PC-3 (cell line): Measurements from ENCODE around the gene MED13L. TPM values are rescaled to one million over a fixed set of nuclear protein-coding genes. Genes with fewer than 3 reads are reported as not detected.

ENCODE experiments used
- ATAC-seq: fragments of 200-7000 bp; cut with Tn5 transposase; 2 replicates; pipeline ENCODE4 v1.9.1; 2020; ENCODE audit warnings: mild to moderate bottlenecking, moderate library complexity
- BruUV-seq: library from RNA; stranded (reverse); fragments of 400-500 nt; replicated peaks from 2 replicates; lab custom pipeline; 2021; lab: Mats Ljungman, UMichigan
- CTCF ChIA-PET: fragments of 300-600 bp; sonication (Branson Sonifier 250); formaldehyde crosslinking; loops from one replicate; lab custom pipeline; 2022; ENCODE audit warnings: antibody characterized with exemption; lab: Charles Lee
- POLR2A ChIA-PET: fragments of 300-600 bp; sonication (Branson Sonifier 250); formaldehyde crosslinking; loops from one replicate; lab custom pipeline; 2022; ENCODE audit warnings: antibody characterized with exemption; ENCODE audit not compliant: unreplicated experiment; lab: Charles Lee
- DNase-seq: peaks from one replicate; pipeline ENCODE4 v3.0.0-alpha.2; 2015
- H2AFZ ChIP-seq: fragments of 300-600 bp; sonication (generic); 2 replicates; pipeline ENCODE4 v1.6.0; 2016; ENCODE audit warnings: antibody characterized with exemption, low read length
- H3F3A ChIP-seq: fragments of 300-600 bp; sonication (generic); one replicate; pipeline ENCODE4 v1.6.0; 2017; ENCODE audit warnings: antibody characterized with exemption, low read length, control low read depth, mild to moderate bottlenecking; ENCODE audit not compliant: unreplicated experiment
- H3K27ac ChIP-seq: fragments of 300-600 bp; sonication (generic); 2 replicates; pipeline ENCODE4 v1.5.1; 2016; ENCODE audit warnings: mild to moderate bottlenecking, low read length
- H3K27me3 ChIP-seq: fragments of 300-600 bp; sonication (generic); 2 replicates; pipeline ENCODE4 v1.6.1; 2016; ENCODE audit warnings: low read length, mixed read lengths
- H3K36me3 ChIP-seq: fragments of 300-600 bp; sonication (generic); 2 replicates; pipeline ENCODE4 v1.6.1; 2016; ENCODE audit warnings: low read depth, mixed run types, low read length, mixed read lengths
- H3K4me1 ChIP-seq: fragments of 300-600 bp; sonication (generic); 2 replicates; pipeline ENCODE4 v1.5.1; 2016; ENCODE audit warnings: low read length; ENCODE audit not compliant: insufficient read depth
- H3K4me2 ChIP-seq: fragments of 300-600 bp; sonication (generic); 2 replicates; pipeline ENCODE4 v1.6.0; 2016; ENCODE audit warnings: low read length
- H3K4me3 ChIP-seq: fragments of 300-600 bp; sonication (generic); 2 replicates; pipeline ENCODE4 v1.5.1; 2016; ENCODE audit warnings: mild to moderate bottlenecking, low read length, mixed read lengths
- H3K79me2 ChIP-seq: fragments of 300-600 bp; sonication (generic); 2 replicates; pipeline ENCODE4 v1.6.1; 2017; ENCODE audit warnings: low read length, mixed read lengths
- H3K9ac ChIP-seq: fragments of 300-600 bp; sonication (generic); 2 replicates; pipeline ENCODE4 v1.6.0; 2016; ENCODE audit warnings: mild to moderate bottlenecking, low read length
- H3K9me2 ChIP-seq: fragments of 300-600 bp; sonication (generic); replicated peaks from 2 replicates; pipeline ENCODE4 v1.6.1; 2016; ENCODE audit warnings: mixed run types, low read length, mixed read lengths
- H3K9me3 ChIP-seq: fragments of 300-600 bp; sonication (generic); 2 replicates; pipeline ENCODE4 v1.6.1; 2016; ENCODE audit warnings: low read length, mixed read lengths
- H4K20me1 ChIP-seq: fragments of 300-600 bp; sonication (generic); 2 replicates; pipeline ENCODE4 v1.6.1; 2016; ENCODE audit warnings: low read length, mixed read lengths
- EZH2 ChIP-seq: fragments of 300-600 bp; sonication (generic); IDR thresholded peaks from one replicate; pipeline ENCODE4 v1.6.1; 2017; ENCODE audit warnings: antibody characterized with exemption, mild to moderate bottlenecking, low read length; ENCODE audit not compliant: unreplicated experiment
- EZH2phosphoT487 ChIP-seq: fragments of 300-600 bp; sonication (generic); IDR thresholded peaks from 2 replicates; pipeline ENCODE4 v1.6.1; 2018; ENCODE audit warnings: mild to moderate bottlenecking, antibody characterized with exemption, low read length, borderline replicate concordance
- intact Hi-C: fragments of 100-400 bp; cut with micrococcal nuclease; formaldehyde crosslinking; loops from 2 replicates; pipeline ENCODE4 v1.9.0; 2023
- total RNA-seq: library from RNA; depleted of rRNA; stranded (reverse); fragments of >200 nt; gene quantifications from 2 replicates; pipeline ENCODE4 v1.2.3, GENCODE V29; 2014
- TF ChIP-seq, protein P1 (sequence below): fragments of 300-600 bp; sonication (generic); conservative IDR thresholded peaks from 2 replicates; pipeline ENCODE4 v1.5.1; 2017; ENCODE audit warnings: antibody characterized with exemption, low read depth, mild to moderate bottlenecking, low read length

Gene MED13L
- total RNA-seq, 1 experiment from 2014 or later, result 61.2 TPM

- POLR2A ChIA-PET, result interaction anchor here (0.6 kb wide), 1 partner anchor 76 kb away, joined by 3 read pairs; no protein-coding TSS in a partner anchor
- CTCF ChIA-PET, result no interaction called here
- H3K79me2 ChIP-seq, result peaks cover 75% of the 10 kb centered on the region
- no peak overlapping the region for H2AFZ ChIP-seq
- H3K4me1 ChIP-seq, result no peaks in the 10 kb centered on the region
- no peaks in the 10 kb centered on the region for H3K9me3 ChIP-seq
- H3K4me3 ChIP-seq, result no peak overlapping the region
- H3F3A ChIP-seq, result no peaks in the 10 kb centered on the region
- H3K9ac ChIP-seq, result no peak overlapping the region
- no peaks in the 10 kb centered on the region for H3K27me3 ChIP-seq
- no TSS peak for BruUV-seq
- intact Hi-C loops, result no loop called here
- DNase-seq, result no peak
- H3K9me2 ChIP-seq, result no peaks in the 10 kb centered on the region
- H3K36me3 ChIP-seq, result no peaks in the 10 kb centered on the region
- H4K20me1 ChIP-seq, result 0 out of 2 replicates have a peak, but pooled peaks cover 15% of the 10 kb centered on the region
- no peak for ATAC-seq
- no peak overlapping the region for H3K27ac ChIP-seq
- TF ChIP-seq EZH2phosphoT487 (no peak), EZH2 (no peak)
- TF ChIP-seq, protein P1, sequence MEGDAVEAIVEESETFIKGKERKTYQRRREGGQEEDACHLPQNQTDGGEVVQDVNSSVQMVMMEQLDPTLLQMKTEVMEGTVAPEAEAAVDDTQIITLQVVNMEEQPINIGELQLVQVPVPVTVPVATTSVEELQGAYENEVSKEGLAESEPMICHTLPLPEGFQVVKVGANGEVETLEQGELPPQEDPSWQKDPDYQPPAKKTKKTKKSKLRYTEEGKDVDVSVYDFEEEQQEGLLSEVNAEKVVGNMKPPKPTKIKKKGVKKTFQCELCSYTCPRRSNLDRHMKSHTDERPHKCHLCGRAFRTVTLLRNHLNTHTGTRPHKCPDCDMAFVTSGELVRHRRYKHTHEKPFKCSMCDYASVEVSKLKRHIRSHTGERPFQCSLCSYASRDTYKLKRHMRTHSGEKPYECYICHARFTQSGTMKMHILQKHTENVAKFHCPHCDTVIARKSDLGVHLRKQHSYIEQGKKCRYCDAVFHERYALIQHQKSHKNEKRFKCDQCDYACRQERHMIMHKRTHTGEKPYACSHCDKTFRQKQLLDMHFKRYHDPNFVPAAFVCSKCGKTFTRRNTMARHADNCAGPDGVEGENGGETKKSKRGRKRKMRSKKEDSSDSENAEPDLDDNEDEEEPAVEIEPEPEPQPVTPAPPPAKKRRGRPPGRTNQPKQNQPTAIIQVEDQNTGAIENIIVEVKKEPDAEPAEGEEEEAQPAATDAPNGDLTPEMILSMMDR, result no peak
- H3K4me2 ChIP-seq, result no peak overlapping the region
Measured at GRCh38 chr12:116059904-116060303, 217.6 kb downstream of the MED13L start.

DNA sequence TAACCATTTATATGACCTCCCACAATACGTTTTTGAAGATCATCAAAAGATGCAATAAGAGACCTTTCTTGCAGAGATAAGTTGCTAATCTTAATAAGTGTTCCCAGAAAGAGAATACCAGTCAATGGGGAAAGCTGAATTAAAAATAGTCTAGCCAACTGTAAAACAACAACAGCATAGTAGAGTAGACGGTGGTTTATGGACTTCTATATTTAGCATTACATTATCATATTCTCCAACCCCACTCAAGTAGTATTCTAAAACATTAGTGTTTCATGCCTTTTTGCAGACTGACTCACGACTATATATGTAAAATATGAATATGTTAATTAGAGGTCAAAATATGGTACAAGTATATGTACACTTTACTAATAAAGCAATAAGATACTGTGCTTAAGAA is 218.9 kb downstream of the MED13L start:
- ChIA-PET CTCF (no interaction called here), POLR2A (interaction anchor here (0.6 kb wide), 1 partner anchor 146 kb away, joined by 3 read pairs; no protein-coding TSS in a partner anchor)
- ATAC-seq (no peak), DNase-seq (no peak)
- no peaks in the 10 kb centered on the region for H3F3A ChIP-seq
- peaks cover 27% of the 10 kb centered on the region for H4K20me1 ChIP-seq
- H3K4me2 ChIP-seq, result no peak overlapping the region
- no peaks in the 10 kb centered on the region for H3K36me3 ChIP-seq
- no peaks in the 10 kb centered on the region for H3K9me2 ChIP-seq
- intact Hi-C loops, result no loop called here
- H3K27me3 ChIP-seq, result no peaks in the 10 kb centered on the region
- peaks cover 76% of the 10 kb centered on the region for H3K79me2 ChIP-seq
- TF ChIP-seq, protein P1, result no peak
- TF ChIP-seq EZH2 (no peak), EZH2phosphoT487 (no peak)
- H3K9me3 ChIP-seq, result no peaks in the 10 kb centered on the region
- H3K9ac ChIP-seq, result no peak overlapping the region
- peaks cover 10% of the 10 kb centered on the region for H3K4me1 ChIP-seq
- H3K4me3 ChIP-seq, result no peak overlapping the region
- no peak overlapping the region for H3K27ac ChIP-seq
- H2AFZ ChIP-seq, result no peak overlapping the region
- no TSS peak for BruUV-seq

DNA sequence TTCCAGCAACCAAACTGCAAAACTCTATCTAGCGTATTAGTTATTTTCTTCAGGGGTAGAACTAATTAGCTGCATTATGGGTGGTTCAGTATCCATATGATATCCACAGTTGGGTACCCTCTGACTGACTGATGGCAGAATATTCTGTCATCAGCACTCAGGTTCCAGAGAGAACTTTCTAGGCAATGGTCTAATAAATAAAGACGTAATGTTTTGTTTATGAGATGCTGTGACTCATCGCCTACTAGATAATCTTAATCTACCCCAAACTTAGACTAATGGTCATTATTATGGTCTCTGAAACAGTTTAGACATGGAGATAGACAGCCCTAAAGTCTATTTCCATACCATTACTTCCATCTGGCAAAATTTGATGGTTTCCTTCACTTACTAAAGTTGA is 220.1 kb downstream of the MED13L start:
- TF ChIP-seq EZH2phosphoT487, result no peak
- TF ChIP-seq, protein P1, result no peak
- TF ChIP-seq EZH2, result no peak
- Histone ChIP-seq H3K4me1 (peaks cover 14% of the 10 kb centered on the region), H3K9ac (no peak overlapping the region), H3K36me3 (no peaks in the 10 kb centered on the region), H3K79me2 (peaks cover 76% of the 10 kb centered on the region), H3K9me3 (no peaks in the 10 kb centered on the region), H3K4me3 (no peak overlapping the region), H3K9me2 (no peaks in the 10 kb centered on the region), H3K27ac (no peak overlapping the region), H4K20me1 (peaks cover 32% of the 10 kb centered on the region), H3F3A (no peaks in the 10 kb centered on the region), H3K4me2 (no peak overlapping the region), H2AFZ (no peak overlapping the region), H3K27me3 (no peaks in the 10 kb centered on the region)
- DNase-seq (no peak), ATAC-seq (no peak)
- ChIA-PET POLR2A (no interaction called here), CTCF (no interaction called here)
- intact Hi-C loops, result no loop called here
- BruUV-seq, result no TSS peak
